ENCODE data around the gene GMPR. TPM values are rescaled to one million over a fixed set of nuclear protein-coding genes. Genes with fewer than 3 reads are reported as not detected.

Gene GMPR
- polyA plus RNA-seq, 1 donor (not counting 4 experiments of a cell fraction or from before 2014, with no cell fraction given), result 0.50 TPM

DNA sequence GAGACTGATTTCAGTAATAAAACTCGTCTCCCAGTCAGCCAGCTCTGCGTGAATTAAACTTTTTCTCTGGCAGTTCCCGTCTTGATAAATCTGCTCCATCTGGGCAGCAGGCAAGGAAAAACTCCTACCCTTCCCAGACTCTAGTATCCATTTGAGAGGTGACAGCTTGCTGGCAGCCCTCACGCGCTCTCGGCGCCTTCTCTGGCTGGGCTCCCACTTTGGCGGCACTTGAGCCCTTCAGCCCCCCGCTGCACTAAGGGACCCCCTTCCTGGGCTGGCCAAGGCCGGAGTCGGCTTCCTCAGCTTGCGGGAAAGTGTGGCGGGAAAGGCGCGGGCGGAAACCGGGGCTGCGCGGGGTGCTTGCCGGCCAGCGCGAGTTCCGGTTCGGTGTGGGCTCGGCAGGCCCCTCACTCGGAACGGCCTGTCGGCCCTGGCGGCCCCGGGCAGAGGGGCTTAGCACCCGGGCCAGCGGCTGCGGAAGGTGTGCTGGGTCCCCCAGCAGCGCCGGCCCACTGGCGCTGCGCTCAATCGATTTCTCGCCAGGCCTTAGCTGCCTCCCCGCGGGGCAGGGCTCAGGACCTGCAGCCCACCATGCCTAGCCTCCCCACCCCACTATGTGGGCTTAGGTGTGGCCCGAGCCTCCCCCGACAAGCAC lies 21.8 kb upstream of the GMPR start:
- Histone ChIP-seq H3K4me1 (ENCODE audit: control insufficient read depth, extremely low read depth, insufficient read depth, low read length) (peaks cover 5% of the 10 kb centered on the region), H2AFZ (ENCODE audit: control insufficient read depth, low read length) (no peak overlapping the region), H3K79me2 (ENCODE audit: control insufficient read depth, insufficient read depth, low read length) (no peaks in the 10 kb centered on the region), H3K27ac (ENCODE audit: control insufficient read depth, insufficient read depth, low read length) (no peak overlapping the region), H3K9me1 (ENCODE audit: control insufficient read depth, extremely low read depth, insufficient read depth, low read length) (no peaks in the 10 kb centered on the region), H3K36me3 (ENCODE audit: control insufficient read depth in 2 of 2, extremely low read depth in 1 of 2, insufficient read depth in 2 of 2, low read length in 2 of 2) (no peaks in the 10 kb centered on the region), H4K20me1 (ENCODE audit: control insufficient read depth, extremely low read depth, insufficient read depth, low read length) (no peaks in the 10 kb centered on the region), H3K4me2 (ENCODE audit: control insufficient read depth, extremely low read depth, insufficient read depth, low read depth, low read length) (no peak overlapping the region), H3K9ac (ENCODE audit: control insufficient read depth, extremely low read depth, insufficient read depth, low read length) (no peak overlapping the region), H3K27me3 (ENCODE audit: control insufficient read depth, extremely low read depth, insufficient read depth, low read length) (peaks cover 14% of the 10 kb centered on the region), H3K4me3 (ENCODE audit: control insufficient read depth in 2 of 3, extremely low read depth in 1 of 3, insufficient read depth in 2 of 3, low read depth in 1 of 3, low read length in 3 of 3) (no peak overlapping the region), H3K9me3 (ENCODE audit: control insufficient read depth, low read depth, low read length) (no peaks in the 10 kb centered on the region)
- dilution Hi-C loops (cut with MboI; ENCODE audit: extremely low pct_ligation_motif_present, low sequenced_read_pairs), result no loop called here
- FAIRE-seq, result no peak
- no peak for TF ChIP-seq EZH2 (IDR thresholded peaks at IDR 0.05; ENCODE audit: low read length)
- TF ChIP-seq, protein P1, sequence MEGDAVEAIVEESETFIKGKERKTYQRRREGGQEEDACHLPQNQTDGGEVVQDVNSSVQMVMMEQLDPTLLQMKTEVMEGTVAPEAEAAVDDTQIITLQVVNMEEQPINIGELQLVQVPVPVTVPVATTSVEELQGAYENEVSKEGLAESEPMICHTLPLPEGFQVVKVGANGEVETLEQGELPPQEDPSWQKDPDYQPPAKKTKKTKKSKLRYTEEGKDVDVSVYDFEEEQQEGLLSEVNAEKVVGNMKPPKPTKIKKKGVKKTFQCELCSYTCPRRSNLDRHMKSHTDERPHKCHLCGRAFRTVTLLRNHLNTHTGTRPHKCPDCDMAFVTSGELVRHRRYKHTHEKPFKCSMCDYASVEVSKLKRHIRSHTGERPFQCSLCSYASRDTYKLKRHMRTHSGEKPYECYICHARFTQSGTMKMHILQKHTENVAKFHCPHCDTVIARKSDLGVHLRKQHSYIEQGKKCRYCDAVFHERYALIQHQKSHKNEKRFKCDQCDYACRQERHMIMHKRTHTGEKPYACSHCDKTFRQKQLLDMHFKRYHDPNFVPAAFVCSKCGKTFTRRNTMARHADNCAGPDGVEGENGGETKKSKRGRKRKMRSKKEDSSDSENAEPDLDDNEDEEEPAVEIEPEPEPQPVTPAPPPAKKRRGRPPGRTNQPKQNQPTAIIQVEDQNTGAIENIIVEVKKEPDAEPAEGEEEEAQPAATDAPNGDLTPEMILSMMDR (optimal IDR thresholded peaks at IDR 0.05 in 1 of 3, IDR thresholded peaks at IDR 0.05 in 1 of 3, conservative IDR thresholded peaks at IDR 0.05 in 1 of 3; ENCODE audit: extremely low read depth in 1 of 3, insufficient read depth in 2 of 3, low read length in 3 of 3), result no peak
- no peak for DNase-seq (ENCODE audit: low read depth, low spot score)

- H3K79me2 ChIP-seq (ENCODE audit: control insufficient read depth, insufficient read depth, low read length), result no peaks in the 10 kb centered on the region
- H3K4me1 ChIP-seq (ENCODE audit: control insufficient read depth, extremely low read depth, insufficient read depth, low read length), result peaks cover 5% of the 10 kb centered on the region
- dilution Hi-C loops (cut with MboI; ENCODE audit: extremely low pct_ligation_motif_present, low sequenced_read_pairs), result no loop called here
- no peaks in the 10 kb centered on the region for H3K9me1 ChIP-seq (ENCODE audit: control insufficient read depth, extremely low read depth, insufficient read depth, low read length)
- H3K27me3 ChIP-seq (ENCODE audit: control insufficient read depth, extremely low read depth, insufficient read depth, low read length), result peaks cover 14% of the 10 kb centered on the region
- no peaks in the 10 kb centered on the region for H4K20me1 ChIP-seq (ENCODE audit: control insufficient read depth, extremely low read depth, insufficient read depth, low read length)
- H2AFZ ChIP-seq (ENCODE audit: control insufficient read depth, low read length), result no peak overlapping the region
- no peaks in the 10 kb centered on the region for H3K36me3 ChIP-seq (ENCODE audit: control insufficient read depth in 2 of 2, extremely low read depth in 1 of 2, insufficient read depth in 2 of 2, low read length in 2 of 2)
- no peak for TF ChIP-seq EZH2 (IDR thresholded peaks at IDR 0.05; ENCODE audit: low read length)
- TF ChIP-seq, protein P1 (optimal IDR thresholded peaks at IDR 0.05 in 1 of 3, IDR thresholded peaks at IDR 0.05 in 1 of 3, conservative IDR thresholded peaks at IDR 0.05 in 1 of 3; ENCODE audit: extremely low read depth in 1 of 3, insufficient read depth in 2 of 3, low read length in 3 of 3), result no peak
- no peak overlapping the region for H3K27ac ChIP-seq (ENCODE audit: control insufficient read depth, insufficient read depth, low read length)
- H3K4me3 ChIP-seq (ENCODE audit: control insufficient read depth in 2 of 3, extremely low read depth in 1 of 3, insufficient read depth in 2 of 3, low read depth in 1 of 3, low read length in 3 of 3), result no peak overlapping the region
- DNase-seq (ENCODE audit: low read depth, low spot score), result no peak
- H3K4me2 ChIP-seq (ENCODE audit: control insufficient read depth, extremely low read depth, insufficient read depth, low read depth, low read length), result no peak overlapping the region
- no peak for FAIRE-seq
- no peaks in the 10 kb centered on the region for H3K9me3 ChIP-seq (ENCODE audit: control insufficient read depth, low read depth, low read length)
- H3K9ac ChIP-seq (ENCODE audit: control insufficient read depth, extremely low read depth, insufficient read depth, low read length), result no peak overlapping the region
These were observed 21.1 kb upstream of the GMPR start for GRCh38 chr6:16217156-16217721.

Measured in keratinocyte (primary cell).